WTC11 (cell line): ENCODE data around the gene RAC3. TPM values are rescaled to one million over a fixed set of nuclear protein-coding genes. Genes with fewer than 3 reads are reported as not detected.

ENCODE experiments used
- ATAC-seq: fragments of 200-7000 bp; cut with Tn5 transposase; 2 replicates; pipeline ENCODE4 v1.10.0; 2021; ENCODE audit warnings: mild to moderate bottlenecking, moderate library complexity
- CTCF ChIA-PET: fragments of 300-600 bp; sonication (Branson Sonifier 250); formaldehyde crosslinking; loops from one replicate; lab custom pipeline; 2021; ENCODE audit warnings: antibody characterized with exemption; lab: Charles Lee
- POLR2A ChIA-PET: fragments of 350-600 bp; sonication (Branson Sonifier 250); formaldehyde crosslinking; loops from one replicate; lab custom pipeline; 2021; ENCODE audit warnings: antibody characterized with exemption; lab: Charles Lee
- DNase-seq: peaks from one replicate; pipeline ENCODE4 v3.0.0; 2021; ENCODE audit warnings: low spot score
- H3K27ac Mint-ChIP-seq: 2 replicates; pipeline ENCODE4 v1.8.0; 2021; ENCODE audit warnings: mixed read lengths
- H3K27me3 Mint-ChIP-seq: 2 replicates; pipeline ENCODE4 v1.8.0; 2021; ENCODE audit warnings: low read depth, mild to moderate bottlenecking, moderate library complexity, mixed read lengths
- H3K36me3 Mint-ChIP-seq: 2 replicates; pipeline ENCODE4 v1.8.0; 2021; ENCODE audit warnings: mixed read lengths
- H3K4me1 Mint-ChIP-seq: 2 replicates; pipeline ENCODE4 v1.8.0; 2022; ENCODE audit warnings: mixed read lengths
- H3K4me3 Mint-ChIP-seq: 2 replicates; pipeline ENCODE4 v1.8.0; 2021; ENCODE audit warnings: mild to moderate bottlenecking, moderate library complexity, mixed read lengths
- H3K9me3 Mint-ChIP-seq: 2 replicates; pipeline ENCODE4 v1.8.0; 2021; ENCODE audit warnings: mixed read lengths
- AFF4 ChIP-seq: sonication (generic); formaldehyde crosslinking; IDR thresholded peaks from 2 replicates; pipeline ENCODE4 v1.8.1; 2023; ENCODE audit warnings: mild to moderate bottlenecking, missing genetic modification reagents, borderline replicate concordance
- AR ChIP-seq: fragments of 250-450 bp; sonication (Bioruptor Pico); IDR thresholded peaks from 2 replicates; pipeline ENCODE4 v1.9.0; 2021; ENCODE audit warnings: mild to moderate bottlenecking
- ATF3 ChIP-seq: sonication (generic); formaldehyde crosslinking; conservative IDR thresholded peaks from 2 replicates; pipeline ENCODE4 v1.8.1; 2022; ENCODE audit warnings: mild to moderate bottlenecking, missing genetic modification reagents
- CBFB ChIP-seq: sonication (generic); formaldehyde crosslinking; IDR thresholded peaks from 2 replicates; pipeline ENCODE4 v1.8.1; 2022; ENCODE audit warnings: mild to moderate bottlenecking, low read depth, missing genetic modification reagents
- CDX4 ChIP-seq: fragments of 250-450 bp; sonication (Bioruptor Pico); IDR thresholded peaks from 2 replicates; pipeline ENCODE4 v1.9.0; 2021; ENCODE audit warnings: moderate library complexity, mild to moderate bottlenecking, inconsistent platforms, borderline replicate concordance
- CREB1 ChIP-seq: sonication (generic); formaldehyde crosslinking; IDR thresholded peaks from 2 replicates; pipeline ENCODE4 v1.8.0; 2023; ENCODE audit warnings: mild to moderate bottlenecking, missing genetic modification reagents
- ELF4 ChIP-seq: sonication (generic); formaldehyde crosslinking; IDR thresholded peaks from 2 replicates; pipeline ENCODE4 v1.8.1; 2022; ENCODE audit warnings: low read depth, mild to moderate bottlenecking, moderate library complexity, missing genetic modification reagents
- EMX1 ChIP-seq: fragments of 250-450 bp; sonication (Bioruptor Pico); IDR thresholded peaks from 2 replicates; pipeline ENCODE4 v1.8.0; 2021; ENCODE audit warnings: mild to moderate bottlenecking
- FOXP4 ChIP-seq: sonication (generic); formaldehyde crosslinking; IDR thresholded peaks from 2 replicates; pipeline ENCODE4 v1.8.0; 2022; ENCODE audit warnings: mild to moderate bottlenecking, missing genetic modification reagents
- MXD4 ChIP-seq: fragments of 250-450 bp; sonication (Bioruptor Pico); IDR thresholded peaks from 2 replicates; pipeline ENCODE4 v1.8.0; 2021; ENCODE audit warnings: mild to moderate bottlenecking, moderate library complexity, borderline replicate concordance
- NR3C1 ChIP-seq: sonication (generic); formaldehyde crosslinking; conservative IDR thresholded peaks from 2 replicates; pipeline ENCODE4 v1.8.1; 2023; ENCODE audit warnings: low read depth, mild to moderate bottlenecking, missing genetic modification reagents
- RELA ChIP-seq: sonication (generic); formaldehyde crosslinking; IDR thresholded peaks from 2 replicates; pipeline ENCODE4 v1.8.1; 2022; ENCODE audit warnings: missing genetic modification reagents, mild to moderate bottlenecking, borderline replicate concordance
- SMAD4 ChIP-seq: sonication (generic); formaldehyde crosslinking; IDR thresholded peaks from 2 replicates; pipeline ENCODE4 v1.8.0; 2022; ENCODE audit warnings: mild to moderate bottlenecking, missing genetic modification reagents
- ZNF232 ChIP-seq: sonication (generic); formaldehyde crosslinking; IDR thresholded peaks from 2 replicates; pipeline ENCODE4 v1.8.0; 2022; ENCODE audit warnings: mild to moderate bottlenecking, missing genetic modification reagents
- ZNF416 ChIP-seq: fragments of 250-450 bp; sonication (Bioruptor Pico); IDR thresholded peaks from 2 replicates; pipeline ENCODE4 v1.9.0; 2021; ENCODE audit warnings: mild to moderate bottlenecking, inconsistent platforms
- ZNF423 ChIP-seq: fragments of 250-450 bp; sonication (Bioruptor Pico); IDR thresholded peaks from 2 replicates; pipeline ENCODE4 v2.1.2; 2022; ENCODE audit warnings: mild to moderate bottlenecking, moderate library complexity
- total RNA-seq: library from RNA; stranded (reverse); gene quantifications from 3 replicates; pipeline ENCODE4 v1.2.3, GENCODE V29; 2021

Gene RAC3
- total RNA-seq, 1 experiment from 2014 or later = 163 TPM

GRCh38 chr17:82080789-82081464 is 49.4 kb downstream of the RAC3 start:
- H3K27me3 Mint-ChIP-seq = no peaks in the 10 kb centered on the region
- H3K36me3 Mint-ChIP-seq = peaks cover 20% of the 10 kb centered on the region
- POLR2A ChIA-PET = interaction anchor here (0.5 kb wide), 1 partner anchor 12 kb away, joined by 3 read pairs; no protein-coding TSS in a partner anchor
- no peak for DNase-seq
- ATAC-seq = no peak
- no peak overlapping the region for H3K4me3 Mint-ChIP-seq
- H3K9me3 Mint-ChIP-seq = no peaks in the 10 kb centered on the region
- CTCF ChIA-PET = interaction anchor here (1.0 kb wide), 2 partner anchors 43 to 50 kb away, joined by 3 read pairs; partner anchors contain the start of gene DCXR
- H3K27ac Mint-ChIP-seq = no peak overlapping the region
- TF ChIP-seq ZNF416 (CRISPR knock-in tag) = no peak
- peak; percentile 25; the same call in 1 of the 2 replicates for TF ChIP-seq FOXP4 (CRISPR knock-in tag)
- no peaks in the 10 kb centered on the region for H3K4me1 Mint-ChIP-seq

GRCh38 chr17:82081546-82081945 is 50.1 kb downstream of the RAC3 start:
- H3K27me3 Mint-ChIP-seq = no peaks in the 10 kb centered on the region
- H3K36me3 Mint-ChIP-seq = peaks cover 20% of the 10 kb centered on the region
- no peak overlapping the region for H3K27ac Mint-ChIP-seq

More at GRCh38 chr17:82081546-82081945, 50.1 kb downstream of the RAC3 start:
- TF ChIP-seq ZNF423 (CRISPR knock-in tag) (no peak), RELA (no peak), ZNF232 (no peak), CREB1 (CRISPR knock-in tag) (no peak), AFF4 (CRISPR knock-in tag) (no peak), SMAD4 (CRISPR knock-in tag) (no peak), ELF4 (CRISPR knock-in tag) (no peak), NR3C1 (CRISPR knock-in tag) (no peak), CDX4 (CRISPR knock-in tag) (no peak), EMX1 (no peak), CBFB (CRISPR knock-in tag) (no peak), ATF3 (CRISPR knock-in tag) (no peak), AR (CRISPR knock-in tag) (no peak), MXD4 (CRISPR knock-in tag) (no peak), ZNF416 (CRISPR knock-in tag) (no peak)
- DNase-seq (no peak), ATAC-seq (no peak)
- ChIA-PET CTCF (interaction anchor here (1.0 kb wide), 2 partner anchors 44 to 51 kb away, joined by 3 read pairs; partner anchors contain the start of gene DCXR), POLR2A (interaction anchor here (1.0 kb wide), 1 partner anchor 49 kb away, joined by 3 read pairs; no protein-coding TSS in a partner anchor)
- Mint-ChIP-seq H3K9me3 (no peaks in the 10 kb centered on the region), H3K4me3 (no peak overlapping the region), H3K4me1 (no peaks in the 10 kb centered on the region)
